COR-L47 (cell line): ENCODE data around the gene ETV4.

Experiments used
- DNase-seq: peaks from one replicate; lab custom pipeline; 2025; lab: John Stamatoyannopoulos, UW

Gene ETV4

GRCh38 chr17:43546319-43547188, at the start of gene ETV4:
ETV4 (minus strand) TSS chr17:43546340; CDS start chr17:43545617, 723 bp downstream.
- peak; percentile 84 for DNase-seq

- DNase-seq, result no peak
Measured at GRCh38 chr17:43595466-43595865, 49.3 kb upstream of the ETV4 start.

GRCh38 chr17:43591779-43592562, 45.8 kb upstream of the ETV4 start:
- no peak for DNase-seq

GRCh38 chr17:43591001-43591400, 44.9 kb upstream of the ETV4 start:
- DNase-seq, result no peak

GRCh38 chr17:43588664-43589435, 42.7 kb upstream of the ETV4 start:
- no peak for DNase-seq

GRCh38 chr17:43588121-43588520, 42.0 kb upstream of the ETV4 start:
- DNase-seq, result no peak

- no peak for DNase-seq
Measured at GRCh38 chr17:43587647-43588046, 41.5 kb upstream of the ETV4 start.

- DNase-seq, result no peak
Measured at GRCh38 chr17:43584666-43585102, 38.5 kb upstream of the ETV4 start.

GRCh38 chr17:43583332-43583731, 37.2 kb upstream of the ETV4 start:
- DNase-seq, result no peak

GRCh38 chr17:43581613-43582012, 35.5 kb upstream of the ETV4 start:
- no peak for DNase-seq

GRCh38 chr17:43581130-43581529, 35.0 kb upstream of the ETV4 start:
- no peak for DNase-seq

- no peak for DNase-seq
Measured at GRCh38 chr17:43579566-43580140, 33.5 kb upstream of the ETV4 start.

- peak; percentile 83 for DNase-seq
Measured at GRCh38 chr17:43578699-43579565, 32.8 kb upstream of the ETV4 start.

GRCh38 chr17:43578404-43578698, 32.2 kb upstream of the ETV4 start:
- DNase-seq, result no peak

GRCh38 chr17:43577664-43578403, 31.7 kb upstream of the ETV4 start:
- DNase-seq, result no peak

GRCh38 chr17:43576563-43577229, 30.6 kb upstream of the ETV4 start:
- peak; percentile 62 for DNase-seq

GRCh38 chr17:43574896-43575525, 28.9 kb upstream of the ETV4 start:
- DNase-seq, result no peak

- no peak for DNase-seq
Measured at GRCh38 chr17:43574348-43574747, 28.2 kb upstream of the ETV4 start.

GRCh38 chr17:43573579-43574321, 27.6 kb upstream of the ETV4 start:
- DNase-seq, result no peak
